Spleen (tissue), 11 donors: ENCODE results near the gene TDRD12. TPM values are rescaled to one million over a fixed set of nuclear protein-coding genes. Genes with fewer than 3 reads are reported as not detected.

Experiments
- DNase-seq: peaks from one replicate; pipeline ENCODE4 v3.0.0-alpha.2; 2020
- H3K27ac ChIP-seq, 8 donors: fragments of 200-600 bp; sonication (generic) in 7 of 8; 1 replicate in 4 of 8; 2 replicates in 4 of 8; pipeline versions ENCODE4 v1.5.0 to v1.8.0; 2016 to 2021; ENCODE audit warnings: inconsistent platforms in 4 of 8, mild to moderate bottlenecking in 4 of 8, moderate library complexity in 1 of 8
- H3K27me3 ChIP-seq, 7 donors: fragments of 200-600 bp; sonication (generic) in 6 of 7; replicated peaks in 1 of 7; 1 replicate in 4 of 7; 2 replicates in 3 of 7; pipeline versions ENCODE4 v1.5.0 to v1.8.0; 2016 to 2021; ENCODE audit warnings: inconsistent platforms in 3 of 7, mild to moderate bottlenecking in 1 of 7
- H3K36me3 ChIP-seq, 6 donors: fragments of 200-600 bp; sonication (generic) in 5 of 6; 1 replicate in 4 of 6; 2 replicates in 2 of 6; pipeline versions ENCODE4 v1.5.0 to v1.8.0; 2016 to 2021; ENCODE audit warnings: inconsistent platforms in 2 of 6
- H3K4me1 ChIP-seq, 6 donors: fragments of 200-600 bp; sonication (generic) in 5 of 6; 1 replicate in 3 of 6; 2 replicates in 3 of 6; pipeline versions ENCODE4 v1.5.0 to v1.8.0; 2016 to 2021; ENCODE audit warnings: inconsistent platforms in 3 of 6
- H3K4me3 ChIP-seq, 8 donors: fragments of 200-600 bp; sonication (generic) in 7 of 8; 1 replicate in 4 of 8; 2 replicates in 4 of 8; pipeline versions ENCODE4 v1.5.0 to v1.8.0; 2016 to 2021; ENCODE audit warnings: inconsistent platforms in 4 of 8, mild to moderate bottlenecking in 4 of 8, moderate library complexity in 2 of 8
- H3K9me3 ChIP-seq, 8 donors: fragments of 200-600 bp; sonication (generic) in 7 of 8; 1 replicate in 4 of 8; 2 replicates in 4 of 8; pipeline versions ENCODE4 v1.5.0 to v1.8.0; 2016 to 2021; ENCODE audit warnings: inconsistent platforms in 4 of 8
- POLR2A ChIP-seq, 3 donors: fragments of 450-650 bp; IDR thresholded peaks; one replicate each; pipeline ENCODE4 v1.5.1; 2017; ENCODE audit warnings: antibody characterized with exemption in 3 of 3, mild to moderate bottlenecking in 1 of 3
- POLR2AphosphoS5 ChIP-seq, 3 donors: sonication (generic); formaldehyde crosslinking; IDR thresholded peaks; one replicate each; pipeline ENCODE4 v1.5.1; 2017; ENCODE audit warnings: antibody characterized with exemption in 3 of 3
- WGBS, 5 donors: extraction: QIAGEN DNeasy Blood & Tissue Kit in 3 of 5; methylation state at CpG; one replicate each; pipeline versions ENCODE4 v1.1.5 to v1.1.7; 2013 to 2018; 5-methylcytosine and 5-hydroxymethylcytosine counted together
- intact Hi-C: fragments of 100-400 bp; cut with DNase I; formaldehyde crosslinking; loops from one replicate; pipeline ENCODE4 v1.15.0; 2023; ENCODE audit warnings: low total_unique reads
- polyA plus RNA-seq, 3 donors: library from polyadenylated mRNA; stranded (reverse); fragments of 200-250 nt; gene quantifications; one replicate each; pipeline ENCODE4 v1.2.1, GENCODE V29; 2013
- total RNA-seq, 7 donors: library from RNA; depleted of rRNA in 3 of 7; stranded (reverse); fragments of >200 nt in 3 of 7; fragmentation: NEBNext Ultra II Directional in 4 of 7; extraction: Animal tissue kit (Norgen Biotek cat#: 25700) in 4 of 7; gene quantifications; one replicate each; pipeline versions ENCODE4 v1.1.0 to v1.2.1, GENCODE V29; 2016 to 2021
- TF ChIP-seq, protein P1 (sequence below), 11 experiments: fragments of 200-600 bp in 7 of 11; fragments of 450-650 bp in 4 of 11; sonication (generic) in 4 of 11; IDR thresholded peaks in 8 of 11; conservative IDR thresholded peaks in 3 of 11; 1 replicate in 7 of 11; 2 replicates in 4 of 11; pipeline versions ENCODE4 v1.4.0 to v1.8.0; 2016 to 2021; ENCODE audit warnings: antibody characterized with exemption in 11 of 11, inconsistent platforms in 4 of 11, mild to moderate bottlenecking in 1 of 11
- donor health status: healthy with polysubstance abuse.
- donor health status: DM: no; HTN: no; CAD: no; lungs with moderate emphysema.
- donor health status: DM: no; HTN: no; CAD: no.
- donor health status: Bipolar disorder and iron deficiency.
- donor health status: healthy.
- donor health status: DM: no; HTN: no; CAD: no.
- donor health status: DM: yes; HTN: yes; CAD: no.

TDRD12 gene
- total and polyA plus RNA-seq, 10 donors: 0.03 to 4.3 (median 0.33) TPM; not detected in 4

DNA sequence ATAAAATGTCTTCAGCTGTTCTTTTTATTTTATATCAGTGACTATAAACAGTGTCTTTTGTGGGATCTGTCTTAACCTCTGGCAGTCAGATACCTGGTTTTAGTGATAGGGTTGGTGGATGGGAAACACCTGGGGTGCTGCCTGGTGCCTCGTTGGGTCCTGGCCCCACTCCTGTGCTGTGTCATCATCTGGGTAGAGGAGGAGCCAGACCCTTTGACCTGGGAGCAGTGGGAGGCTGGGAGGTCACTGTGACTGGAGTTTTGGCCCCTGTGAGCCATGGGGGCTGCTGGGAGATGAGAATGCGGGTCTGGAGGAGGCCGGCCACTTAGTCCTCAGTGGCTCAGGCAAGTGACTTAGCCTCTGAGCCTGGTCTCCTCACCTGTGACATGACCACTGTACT is 29.4 kb downstream of the TDRD12 start:
- intact Hi-C loops: no loop called here
- Histone ChIP-seq H3K4me1 (no peaks in the 10 kb centered on the region), H3K4me3 (no peak overlapping the region), H3K36me3 (no peaks in the 10 kb centered on the region), H3K27ac (no peak overlapping the region), H3K9me3 (no peaks in the 10 kb centered on the region), H3K27me3 (peaks cover 0 to 65% (median 0%) of the 10 kb centered on the region in 7 donors)
- TF ChIP-seq POLR2A (IDR thresholded peaks at IDR 0.05) (no peak), POLR2AphosphoS5 (IDR thresholded peaks at IDR 0.05) (no peak)
- TF ChIP-seq, protein P1, sequence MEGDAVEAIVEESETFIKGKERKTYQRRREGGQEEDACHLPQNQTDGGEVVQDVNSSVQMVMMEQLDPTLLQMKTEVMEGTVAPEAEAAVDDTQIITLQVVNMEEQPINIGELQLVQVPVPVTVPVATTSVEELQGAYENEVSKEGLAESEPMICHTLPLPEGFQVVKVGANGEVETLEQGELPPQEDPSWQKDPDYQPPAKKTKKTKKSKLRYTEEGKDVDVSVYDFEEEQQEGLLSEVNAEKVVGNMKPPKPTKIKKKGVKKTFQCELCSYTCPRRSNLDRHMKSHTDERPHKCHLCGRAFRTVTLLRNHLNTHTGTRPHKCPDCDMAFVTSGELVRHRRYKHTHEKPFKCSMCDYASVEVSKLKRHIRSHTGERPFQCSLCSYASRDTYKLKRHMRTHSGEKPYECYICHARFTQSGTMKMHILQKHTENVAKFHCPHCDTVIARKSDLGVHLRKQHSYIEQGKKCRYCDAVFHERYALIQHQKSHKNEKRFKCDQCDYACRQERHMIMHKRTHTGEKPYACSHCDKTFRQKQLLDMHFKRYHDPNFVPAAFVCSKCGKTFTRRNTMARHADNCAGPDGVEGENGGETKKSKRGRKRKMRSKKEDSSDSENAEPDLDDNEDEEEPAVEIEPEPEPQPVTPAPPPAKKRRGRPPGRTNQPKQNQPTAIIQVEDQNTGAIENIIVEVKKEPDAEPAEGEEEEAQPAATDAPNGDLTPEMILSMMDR (IDR thresholded peaks at IDR 0.05 in 8 of 11, conservative IDR thresholded peaks at IDR 0.05 in 3 of 11): no peak
- DNase-seq: no peak
- 56 to 73% (median 63%) methylated on average over 3 of the region's 3 CpGs for WGBS, 5 donors

DNA sequence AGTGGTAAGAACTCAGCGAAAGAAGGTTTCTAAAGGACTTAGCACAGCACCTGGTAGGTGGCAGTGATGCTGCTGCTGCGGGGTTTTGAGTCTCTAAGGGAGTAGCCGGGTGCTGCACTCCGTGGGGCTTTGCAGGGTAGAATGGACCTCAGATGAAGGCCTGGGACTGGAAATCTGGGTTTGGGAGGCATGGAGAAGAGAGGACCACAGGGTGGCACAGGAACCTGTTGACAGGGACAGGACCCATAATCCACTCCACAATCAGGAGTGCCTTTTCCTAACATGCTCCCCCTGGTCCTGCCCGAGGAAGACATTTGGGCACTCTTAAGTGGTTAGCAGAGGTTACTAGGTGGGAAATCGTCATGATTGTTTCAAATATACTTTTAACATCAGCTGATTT is 29.8 kb downstream of the TDRD12 start:
- no peaks in the 10 kb centered on the region for H3K4me1 ChIP-seq
- TF ChIP-seq, protein P1 (IDR thresholded peaks at IDR 0.05 in 8 of 11, conservative IDR thresholded peaks at IDR 0.05 in 3 of 11): no peak
- TF ChIP-seq POLR2AphosphoS5 (IDR thresholded peaks at IDR 0.05) (no peak), POLR2A (IDR thresholded peaks at IDR 0.05) (no peak)
- no peaks in the 10 kb centered on the region for H3K36me3 ChIP-seq
- H3K9me3 ChIP-seq: no peaks in the 10 kb centered on the region
- H3K4me3 ChIP-seq: no peak overlapping the region
- no peak for DNase-seq
- peaks cover 0 to 65% (median 0%) of the 10 kb centered on the region in 7 donors for H3K27me3 ChIP-seq
- H3K27ac ChIP-seq: no peak overlapping the region
- WGBS, 5 donors: 68 to 81% (median 72%) methylated on average over 6 of the region's 6 CpGs
- intact Hi-C loops: no loop called here

DNA sequence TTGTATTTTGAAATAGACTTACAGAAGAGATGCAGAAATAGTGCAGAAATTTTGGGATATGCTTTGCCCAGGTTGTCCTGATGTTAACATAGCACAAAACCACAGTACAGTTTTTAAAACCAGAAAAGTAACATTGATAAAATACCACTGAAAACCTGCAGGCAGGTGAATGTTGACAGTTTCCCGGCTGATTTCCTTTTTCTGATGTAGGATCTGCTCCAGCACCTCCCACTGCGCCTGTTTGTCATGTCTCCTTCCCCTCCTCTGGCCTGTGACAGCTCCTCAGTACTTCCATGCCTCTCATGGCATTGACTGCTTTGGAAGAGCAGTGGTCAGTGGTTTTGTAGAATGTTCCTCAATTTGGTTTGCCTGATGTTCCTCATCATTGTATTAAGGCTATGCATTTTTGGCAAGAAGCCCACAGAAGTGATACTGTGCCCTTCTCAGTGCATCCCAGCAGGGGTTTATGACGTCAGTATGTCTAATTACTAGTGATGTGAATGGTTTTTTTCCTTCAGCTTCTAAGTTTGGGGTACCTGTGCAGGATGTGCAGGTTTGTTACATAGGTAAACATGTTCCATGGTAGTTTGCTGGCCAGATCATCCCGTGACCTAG is 31.0 kb downstream of the TDRD12 start:
- DNase-seq: no peak
- intact Hi-C loops: no loop called here
- TF ChIP-seq POLR2A (IDR thresholded peaks at IDR 0.05) (no peak), POLR2AphosphoS5 (IDR thresholded peaks at IDR 0.05) (no peak)
- TF ChIP-seq, protein P1 (IDR thresholded peaks at IDR 0.05 in 8 of 11, conservative IDR thresholded peaks at IDR 0.05 in 3 of 11): no peak
- Histone ChIP-seq H3K27ac (no peak overlapping the region), H3K4me1 (no peaks in the 10 kb centered on the region), H3K27me3 (peaks cover 0 to 63% (median 0%) of the 10 kb centered on the region in 7 donors), H3K4me3 (no peak overlapping the region), H3K9me3 (no peaks in the 10 kb centered on the region), H3K36me3 (no peaks in the 10 kb centered on the region)
- 42 to 55% (median 50%) methylated on average over 4 of the region's 4 CpGs for whole genome bisulfite sequencing, 5 donors

GRCh38 chr19:32751066-32751465 is 31.5 kb downstream of the TDRD12 start:
- 58 to 88% (median 83%) methylated on average over 2 of the region's 2 CpGs for WGBS, 5 donors
- Histone ChIP-seq H3K27me3 (peaks cover 0 to 63% (median 0%) of the 10 kb centered on the region in 7 donors), H3K4me1 (no peaks in the 10 kb centered on the region), H3K9me3 (no peaks in the 10 kb centered on the region), H3K27ac (no peak overlapping the region), H3K36me3 (no peaks in the 10 kb centered on the region), H3K4me3 (no peak overlapping the region)
- TF ChIP-seq POLR2AphosphoS5 (IDR thresholded peaks at IDR 0.05) (no peak), POLR2A (IDR thresholded peaks at IDR 0.05) (no peak)
- TF ChIP-seq, protein P1 (IDR thresholded peaks at IDR 0.05 in 8 of 11, conservative IDR thresholded peaks at IDR 0.05 in 3 of 11): no peak
- no peak for DNase-seq
- intact Hi-C loops: no loop called here
